D341Med (cell line): Measurements from ENCODE around the gene ZBED4.

Experiments used
- DNase-seq: peaks from one replicate; pipeline ENCODE4 v3.0.0; 2012; ENCODE audit warnings: low spot score

ZBED4 gene

DNA sequence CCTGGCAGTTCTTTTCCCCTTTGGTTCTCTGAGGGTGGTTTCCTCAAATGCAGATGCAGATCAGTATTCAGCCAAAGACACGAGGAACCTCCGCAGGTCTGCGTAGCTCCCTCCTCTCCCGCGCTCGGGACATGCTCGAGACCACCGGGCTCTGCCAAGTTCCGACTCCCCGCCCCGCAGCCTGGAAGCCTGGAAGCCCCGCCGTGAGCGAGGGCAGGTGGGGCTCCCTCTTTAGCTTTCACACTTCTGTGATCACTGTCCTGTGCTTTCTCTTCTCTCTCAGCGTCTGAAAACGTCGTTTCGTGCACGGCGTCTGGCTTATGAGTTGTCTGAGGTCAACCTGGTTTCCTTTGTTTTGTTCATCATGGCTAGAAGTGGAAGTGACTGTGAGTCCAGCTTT is 26.6 kb downstream of the ZBED4 start:
- DNase-seq: no peak

DNA sequence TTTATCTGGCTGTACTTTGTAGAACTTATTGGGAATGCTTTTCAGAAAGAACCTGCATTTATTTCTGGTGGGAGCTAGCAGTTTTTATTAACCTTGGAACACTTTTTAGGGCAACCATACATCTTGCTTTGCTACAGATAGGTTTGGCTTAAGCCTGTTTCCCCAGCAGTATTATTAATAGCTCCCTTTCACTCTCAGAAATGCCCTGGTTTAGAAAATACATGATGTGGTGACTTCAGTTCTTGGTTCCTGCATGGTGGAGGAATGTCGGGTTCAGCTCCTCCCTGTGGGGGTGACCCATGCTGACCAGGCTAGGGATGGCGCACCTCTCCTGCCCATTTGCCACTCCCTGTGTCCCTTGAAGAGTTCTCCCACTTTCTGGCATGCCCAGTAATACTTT is 28.2 kb downstream of the ZBED4 start:
- DNase-seq: no peak

DNA sequence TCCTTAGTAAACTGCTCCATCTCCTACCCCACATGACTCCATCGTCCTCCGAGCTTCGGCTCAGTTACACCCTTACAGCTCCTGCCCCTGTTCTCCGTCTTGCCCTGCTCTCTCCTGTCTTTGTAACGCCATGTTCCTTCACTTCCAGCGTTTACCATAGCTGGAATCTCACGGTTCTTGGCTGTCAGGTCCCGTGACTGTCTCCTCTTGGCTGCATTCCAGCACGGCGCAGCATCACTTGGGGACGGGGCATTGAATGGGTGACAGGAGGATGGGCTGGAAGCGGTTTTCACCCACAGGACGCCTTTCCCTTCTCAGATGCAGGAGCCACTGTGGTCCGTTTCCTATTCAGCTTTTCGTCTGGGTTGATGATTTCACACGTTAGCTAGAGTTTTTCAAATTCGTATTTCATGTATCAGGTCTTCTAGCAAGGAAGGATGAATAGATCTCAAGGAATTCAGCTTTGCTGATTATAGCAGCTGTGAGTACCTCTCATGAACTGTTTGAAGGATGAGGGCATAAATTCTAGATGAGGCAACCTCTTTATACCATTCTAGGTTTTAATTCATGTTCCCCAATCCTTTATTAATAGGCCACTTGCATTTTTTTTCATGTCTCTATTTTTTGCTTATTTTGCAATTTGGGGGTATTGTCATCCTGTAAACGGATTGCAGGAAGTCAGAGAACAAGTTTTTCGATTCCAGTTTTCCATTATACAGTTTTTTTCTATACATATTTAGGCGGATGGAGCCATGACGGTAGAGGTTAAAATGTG is 29.1 kb downstream of the ZBED4 start:
- DNase-seq: no peak

DNA sequence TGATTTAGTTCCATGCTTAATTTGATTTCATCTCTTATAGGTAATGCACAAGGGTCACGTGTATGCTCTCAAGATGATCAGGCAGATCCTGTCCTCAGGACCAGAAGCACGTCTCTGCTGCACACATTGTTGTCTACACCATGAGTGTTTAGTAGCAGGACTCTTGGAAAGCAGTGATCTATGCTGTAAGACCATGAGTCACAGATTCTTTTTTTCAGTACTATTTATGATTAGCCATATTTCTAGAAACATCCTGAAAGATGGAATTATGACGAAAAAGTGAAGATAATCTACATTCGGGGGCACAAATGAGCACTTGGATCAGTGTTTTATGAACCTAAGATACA is 29.6 kb downstream of the ZBED4 start:
- no peak for DNase-seq

DNA sequence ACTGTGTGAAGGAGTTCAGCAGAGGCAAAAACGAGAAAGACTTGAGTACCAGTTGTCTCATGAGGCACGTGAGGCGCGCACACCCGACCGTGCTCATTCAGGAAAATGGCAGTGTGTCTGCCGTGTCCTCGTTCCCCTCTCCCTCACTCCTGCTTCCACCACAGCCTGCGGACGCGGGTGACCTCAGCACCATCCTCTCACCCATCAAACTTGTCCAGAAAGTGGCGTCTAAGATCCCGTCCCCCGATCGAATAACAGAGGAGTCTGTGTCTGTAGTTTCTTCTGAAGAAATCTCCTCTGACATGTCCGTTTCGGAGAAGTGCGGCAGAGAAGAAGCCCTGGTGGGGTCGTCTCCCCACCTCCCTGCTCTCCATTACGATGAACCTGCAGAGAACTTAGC is 30.4 kb downstream of the ZBED4 start:
- DNase-seq: no peak

DNA sequence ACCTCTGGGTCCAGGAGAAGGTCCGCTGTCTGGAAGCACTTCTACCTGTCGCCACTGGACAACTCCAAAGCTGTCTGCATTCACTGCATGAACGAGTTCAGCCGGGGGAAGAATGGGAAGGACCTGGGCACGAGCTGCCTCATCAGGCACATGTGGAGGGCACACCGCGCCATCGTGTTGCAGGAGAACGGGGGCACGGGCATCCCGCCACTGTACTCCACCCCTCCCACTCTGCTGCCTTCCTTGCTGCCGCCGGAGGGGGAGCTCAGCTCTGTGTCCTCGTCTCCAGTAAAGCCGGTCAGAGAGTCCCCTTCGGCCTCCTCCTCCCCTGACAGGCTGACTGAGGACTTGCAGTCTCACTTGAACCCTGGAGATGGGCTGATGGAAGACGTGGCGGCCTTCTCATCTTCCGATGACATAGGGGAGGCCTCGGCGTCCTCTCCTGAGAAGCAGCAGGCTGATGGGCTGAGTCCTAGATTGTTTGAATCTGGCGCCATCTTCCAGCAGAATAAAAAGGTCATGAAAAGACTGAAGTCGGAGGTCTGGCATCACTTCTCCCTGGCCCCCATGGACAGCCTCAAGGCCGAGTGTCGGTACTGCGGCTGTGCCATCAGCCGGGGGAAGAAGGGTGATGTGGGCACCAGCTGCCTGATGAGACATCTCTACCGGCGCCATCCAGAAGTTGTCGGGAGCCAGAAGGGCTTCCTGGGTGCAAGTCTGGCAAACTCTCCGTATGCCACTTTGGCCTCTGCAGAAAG is 31.0 kb downstream of the ZBED4 start:
- no peak for DNase-seq

DNA sequence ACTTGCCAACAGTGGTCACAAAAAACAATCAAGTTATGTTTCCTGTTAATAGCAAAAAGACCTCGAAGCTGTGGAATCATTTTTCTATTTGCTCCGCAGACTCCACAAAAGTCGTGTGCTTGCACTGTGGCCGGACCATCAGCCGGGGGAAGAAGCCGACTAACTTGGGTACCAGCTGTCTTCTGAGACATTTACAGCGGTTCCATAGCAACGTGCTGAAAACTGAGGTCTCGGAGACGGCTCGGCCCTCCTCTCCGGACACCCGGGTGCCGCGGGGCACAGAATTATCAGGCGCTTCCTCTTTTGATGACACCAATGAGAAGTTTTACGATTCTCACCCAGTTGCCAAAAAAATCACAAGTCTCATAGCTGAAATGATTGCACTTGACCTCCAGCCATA is 31.6 kb downstream of the ZBED4 start:
- DNase-seq: no peak

DNA sequence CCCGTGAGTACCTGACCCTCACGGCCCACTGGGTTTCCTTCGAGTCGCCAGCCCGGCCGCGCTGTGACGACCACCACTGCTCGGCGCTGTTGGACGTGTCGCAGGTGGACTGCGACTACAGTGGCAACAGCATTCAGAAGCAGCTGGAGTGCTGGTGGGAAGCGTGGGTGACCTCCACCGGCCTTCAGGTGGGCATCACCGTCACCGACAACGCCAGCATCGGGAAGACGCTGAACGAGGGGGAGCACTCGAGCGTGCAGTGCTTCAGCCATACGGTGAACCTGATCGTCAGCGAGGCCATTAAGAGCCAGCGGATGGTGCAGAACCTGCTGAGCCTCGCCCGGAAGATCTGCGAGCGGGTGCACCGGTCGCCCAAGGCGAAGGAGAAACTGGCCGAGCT is 32.2 kb downstream of the ZBED4 start:
- DNase-seq: no peak

DNA sequence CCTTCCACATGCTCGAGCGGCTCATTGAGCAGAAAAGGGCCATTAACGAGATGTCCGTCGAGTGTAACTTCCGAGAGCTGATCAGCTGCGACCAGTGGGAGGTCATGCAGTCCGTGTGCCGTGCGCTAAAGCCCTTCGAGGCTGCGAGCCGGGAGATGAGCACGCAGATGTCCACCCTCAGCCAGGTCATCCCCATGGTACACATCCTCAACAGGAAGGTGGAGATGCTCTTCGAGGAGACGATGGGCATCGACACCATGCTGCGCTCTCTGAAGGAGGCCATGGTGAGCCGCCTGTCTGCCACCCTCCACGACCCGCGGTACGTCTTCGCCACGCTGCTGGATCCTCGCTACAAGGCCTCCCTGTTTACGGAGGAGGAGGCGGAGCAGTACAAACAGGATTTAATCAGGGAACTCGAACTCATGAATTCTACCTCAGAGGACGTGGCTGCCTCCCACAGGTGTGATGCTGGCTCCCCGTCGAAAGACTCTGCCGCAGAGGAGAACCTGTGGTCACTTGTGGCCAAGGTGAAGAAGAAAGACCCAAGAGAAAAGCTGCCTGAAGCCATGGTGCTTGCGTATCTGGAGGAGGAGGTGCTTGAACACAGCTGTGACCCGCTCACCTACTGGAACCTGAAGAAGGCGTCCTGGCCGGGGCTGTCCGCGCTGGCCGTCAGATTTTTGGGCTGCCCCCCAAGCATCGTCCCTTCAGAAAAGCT is 32.9 kb downstream of the ZBED4 start:
- DNase-seq: no peak

DNA sequence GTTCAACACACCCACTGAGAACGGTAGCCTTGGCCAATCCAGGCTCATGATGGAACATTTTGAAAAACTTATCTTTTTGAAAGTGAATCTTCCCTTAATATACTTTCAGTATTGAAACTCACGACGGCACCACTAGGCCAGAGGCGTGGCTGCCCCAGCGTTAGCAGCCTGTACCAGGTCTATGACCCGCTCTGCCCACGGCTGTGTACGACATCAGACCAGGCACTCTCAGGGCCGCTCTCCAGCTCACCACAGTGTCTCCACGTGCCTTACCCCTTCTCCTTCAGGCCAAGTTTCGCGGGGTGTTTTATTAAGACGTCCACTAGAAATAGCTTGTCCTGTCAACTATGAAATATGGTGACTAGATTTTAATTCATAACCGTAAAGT is 33.4 kb downstream of the ZBED4 start:
- DNase-seq: no peak

DNA sequence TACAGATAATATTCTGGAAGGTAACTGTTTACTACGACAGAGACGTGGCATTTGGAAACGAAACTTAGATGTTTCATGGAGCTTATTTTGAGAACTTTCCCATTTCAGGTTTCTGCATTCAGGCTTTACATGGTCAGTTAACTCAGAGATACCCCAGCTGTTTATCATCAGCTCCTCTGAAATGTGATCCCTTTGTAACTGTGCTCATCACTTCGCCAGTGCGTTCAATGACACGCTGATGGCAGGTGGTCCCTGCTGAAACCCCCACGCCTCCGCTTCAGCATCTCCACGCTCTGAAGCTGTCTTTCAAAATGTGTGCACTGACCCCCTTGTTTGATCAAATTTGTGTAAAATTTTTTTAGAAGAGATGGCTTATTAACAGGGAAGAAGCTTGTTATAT is 34.1 kb downstream of the ZBED4 start:
- DNase-seq: no peak

DNA sequence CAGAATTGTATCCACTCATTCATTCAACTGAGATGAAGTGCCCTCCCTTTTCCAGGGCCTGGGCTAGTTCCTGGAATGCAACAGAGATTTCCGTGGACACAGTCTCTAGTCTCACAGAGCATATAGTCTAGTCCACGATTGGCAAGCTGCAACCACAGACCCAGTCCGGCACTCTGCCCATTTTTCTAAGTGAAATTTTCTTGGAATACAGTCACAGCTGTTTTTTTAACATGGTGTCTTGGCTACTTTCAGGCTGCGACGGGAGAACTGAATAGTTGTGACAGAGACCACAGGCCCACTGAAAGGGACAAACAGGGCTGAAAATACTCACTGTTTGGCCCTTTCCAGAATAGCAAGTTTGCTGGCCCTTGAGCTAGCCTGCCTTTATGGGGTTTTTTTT is 35.4 kb downstream of the ZBED4 start:
- no peak for DNase-seq

DNA sequence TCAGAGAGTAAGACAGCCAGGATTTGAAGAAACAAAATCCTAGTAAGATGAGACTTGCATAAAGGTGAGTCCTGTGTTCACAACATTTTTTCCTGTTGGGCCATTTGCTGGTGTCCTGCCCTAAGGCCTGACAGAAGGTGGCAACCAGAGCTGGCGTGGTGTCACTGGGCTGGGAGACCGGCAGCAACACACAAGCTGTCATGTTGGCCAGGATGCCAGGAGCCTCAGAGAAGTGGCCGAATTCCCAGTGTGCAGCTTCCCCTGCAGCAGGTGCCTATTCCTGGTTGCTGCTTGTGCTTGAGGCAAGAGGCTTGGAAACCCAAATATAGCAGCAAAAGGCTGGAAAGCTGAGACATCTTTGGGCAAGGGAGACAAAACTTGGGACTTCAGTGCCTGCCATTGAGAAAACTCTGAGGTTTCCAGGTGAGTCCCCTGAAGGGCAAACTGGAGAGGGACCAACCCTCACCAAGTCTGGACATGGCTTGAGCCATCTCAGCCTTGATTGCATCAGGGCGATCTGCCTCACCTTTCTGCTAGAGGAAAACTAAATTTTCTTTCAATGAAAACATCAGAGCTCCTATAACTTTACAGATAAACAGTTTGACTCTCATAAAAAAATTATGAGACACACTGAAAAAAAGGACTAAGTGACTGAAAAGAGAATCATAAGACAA is 38.7 kb downstream of the ZBED4 start:
- no peak for DNase-seq

DNA sequence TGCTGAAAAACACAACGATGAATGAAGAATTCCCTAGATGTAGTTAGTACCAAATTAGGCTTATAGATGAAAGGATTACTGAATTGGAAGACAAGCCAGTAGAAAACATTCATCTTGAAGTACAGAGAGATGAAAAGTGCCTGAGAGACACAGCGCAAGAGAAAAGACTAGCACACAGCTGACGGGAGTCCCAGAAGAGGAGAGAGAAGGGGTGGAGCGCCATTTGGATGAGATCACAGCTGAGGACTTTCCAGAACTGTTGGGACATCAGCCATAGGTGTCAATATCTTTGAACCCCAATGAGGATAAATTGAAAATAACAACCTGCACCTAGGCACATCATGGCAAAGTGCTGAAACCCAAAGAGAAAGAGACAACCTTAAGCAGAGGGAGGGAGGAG is 39.4 kb downstream of the ZBED4 start:
- no peak for DNase-seq

DNA sequence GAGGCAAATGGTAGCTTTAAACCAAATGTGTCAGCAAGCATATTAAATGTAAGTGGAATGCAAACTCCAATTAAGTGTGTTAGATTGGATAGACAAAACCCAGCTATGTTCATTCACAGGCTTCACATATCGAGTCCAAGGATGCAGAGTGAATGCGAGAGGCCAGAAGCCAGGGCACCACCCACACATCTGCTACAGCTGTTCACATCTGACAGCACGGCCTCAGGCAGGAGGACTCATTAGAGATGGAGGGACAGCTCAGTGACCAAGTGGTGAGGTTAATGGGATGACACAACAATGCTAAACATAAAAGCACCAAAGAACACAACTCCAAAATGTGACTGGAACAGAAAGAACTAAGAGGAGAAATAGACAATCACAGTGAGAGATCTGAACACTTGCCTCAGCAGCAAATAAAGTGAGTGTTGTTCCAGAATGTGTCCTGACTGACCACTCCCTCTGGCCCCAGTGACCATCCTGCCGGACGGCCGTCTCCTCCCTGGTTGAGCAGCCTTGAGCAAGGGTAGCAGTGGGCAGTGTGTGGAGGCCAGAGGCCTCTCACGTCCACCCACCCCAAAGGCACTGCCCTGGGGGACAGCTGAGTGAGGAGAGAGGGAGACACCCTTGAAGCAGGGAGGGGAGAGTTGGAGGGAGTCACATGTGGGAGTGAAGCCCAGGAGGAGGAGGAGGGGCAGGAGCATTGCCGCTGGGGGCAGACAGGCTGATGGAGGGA is 40.8 kb downstream of the ZBED4 start:
- no peak for DNase-seq

DNA sequence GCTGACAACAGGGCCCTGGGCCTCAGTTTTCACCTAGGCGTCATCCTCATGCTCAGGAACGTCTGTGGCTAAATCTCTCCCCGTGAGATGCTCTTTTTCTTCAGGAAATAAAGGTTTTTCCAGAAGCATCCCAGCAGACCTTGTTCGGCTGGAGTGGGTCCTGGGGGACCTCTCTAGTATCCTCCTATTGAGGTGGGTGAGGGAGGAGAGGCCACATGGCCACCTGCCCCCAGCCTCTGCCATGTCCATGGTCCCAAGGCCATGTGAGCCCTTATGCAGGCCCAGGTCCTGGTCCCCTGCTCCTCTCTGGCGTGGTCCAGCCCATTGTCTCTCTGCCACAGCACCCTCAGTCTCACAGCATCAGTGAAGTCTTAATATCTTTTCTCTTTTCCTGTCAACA is 42.6 kb downstream of the ZBED4 start:
- no peak for DNase-seq

DNA sequence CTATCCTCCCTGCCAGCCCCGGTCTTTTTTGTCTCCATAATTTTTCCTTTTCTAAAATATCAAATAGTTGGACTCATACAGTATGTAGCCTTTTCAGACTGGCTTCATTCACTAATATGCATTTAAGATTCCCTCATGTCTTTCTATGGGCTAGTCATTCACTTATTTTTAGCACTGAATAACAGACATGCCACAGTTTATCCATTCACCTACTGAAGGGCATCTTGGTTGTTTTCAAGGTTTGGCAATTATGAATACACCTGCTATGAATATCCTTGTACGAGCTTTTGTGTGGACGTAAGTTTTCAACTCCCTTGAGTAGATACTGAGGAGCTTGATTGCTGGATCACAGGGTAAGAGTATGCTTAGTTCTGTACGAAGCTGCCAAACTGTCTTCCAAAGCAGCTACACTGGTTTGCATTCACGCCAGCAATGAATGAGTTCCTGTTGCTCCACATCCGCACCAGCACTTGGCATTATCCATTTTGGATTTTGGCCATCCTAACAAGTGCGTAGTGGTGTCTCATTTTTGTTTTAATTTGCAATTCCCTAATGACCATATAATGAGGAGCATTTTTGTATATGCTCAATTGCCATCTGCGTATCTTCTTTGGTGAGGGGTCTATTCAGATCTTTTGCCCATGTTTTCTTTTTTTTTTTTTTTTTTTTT is 43.5 kb downstream of the ZBED4 start:
- DNase-seq: no peak

DNA sequence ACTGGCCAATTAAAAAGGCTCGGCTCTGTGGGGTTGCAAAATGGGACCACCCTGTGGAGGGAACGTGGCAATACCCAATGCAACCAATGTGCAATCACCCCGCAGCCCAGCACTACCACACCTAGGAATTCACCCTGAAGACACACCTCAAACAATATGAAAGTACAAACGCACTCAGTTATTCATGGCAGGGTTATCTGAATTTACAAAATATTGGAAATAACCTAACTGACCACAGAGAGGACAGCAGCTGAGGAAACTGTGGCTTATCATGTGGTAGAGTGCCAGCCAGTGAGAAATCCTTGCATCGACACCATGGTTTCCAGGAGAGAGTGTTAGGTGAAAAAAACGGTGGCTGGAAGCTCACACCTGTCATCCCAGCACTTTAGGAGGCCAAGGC is 45.9 kb downstream of the ZBED4 start:
- no peak for DNase-seq

DNA sequence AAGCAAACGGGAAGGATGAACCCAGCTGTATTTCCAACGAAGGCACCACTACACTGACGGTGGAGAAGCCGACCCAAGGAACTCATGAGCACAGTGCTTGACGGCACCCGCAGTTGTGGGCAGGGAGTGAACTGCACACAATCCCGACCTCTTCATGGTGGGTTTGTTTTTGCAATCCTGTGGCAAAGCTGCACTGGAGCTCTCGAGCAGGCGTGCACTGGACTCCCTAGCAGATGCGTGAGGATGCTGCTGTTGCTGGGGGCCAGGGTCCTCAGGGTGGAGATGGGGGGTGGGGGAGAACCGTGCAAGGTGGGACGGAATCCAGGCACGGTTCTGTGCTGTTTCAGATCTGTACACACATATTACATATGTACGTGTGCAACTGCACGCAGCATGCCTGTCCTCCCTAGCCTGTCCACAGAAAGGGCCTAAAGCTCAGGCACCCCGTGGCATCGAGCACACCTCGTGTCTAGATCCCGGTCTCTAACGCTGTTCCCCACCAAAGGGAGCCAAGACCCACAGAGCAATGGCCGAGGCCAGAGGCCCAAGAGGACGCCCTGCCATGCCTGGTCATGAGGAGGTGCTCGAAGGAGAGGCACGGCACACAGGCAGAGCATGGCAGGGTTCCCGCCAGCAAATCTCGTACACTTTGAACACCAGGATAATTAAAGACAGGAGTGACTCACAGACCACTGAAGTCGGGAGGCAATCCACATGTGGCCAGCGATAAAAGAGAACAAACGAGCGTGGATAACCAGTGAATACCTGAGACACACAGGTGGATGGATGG is 47.0 kb downstream of the ZBED4 start:
- DNase-seq: no peak

DNA sequence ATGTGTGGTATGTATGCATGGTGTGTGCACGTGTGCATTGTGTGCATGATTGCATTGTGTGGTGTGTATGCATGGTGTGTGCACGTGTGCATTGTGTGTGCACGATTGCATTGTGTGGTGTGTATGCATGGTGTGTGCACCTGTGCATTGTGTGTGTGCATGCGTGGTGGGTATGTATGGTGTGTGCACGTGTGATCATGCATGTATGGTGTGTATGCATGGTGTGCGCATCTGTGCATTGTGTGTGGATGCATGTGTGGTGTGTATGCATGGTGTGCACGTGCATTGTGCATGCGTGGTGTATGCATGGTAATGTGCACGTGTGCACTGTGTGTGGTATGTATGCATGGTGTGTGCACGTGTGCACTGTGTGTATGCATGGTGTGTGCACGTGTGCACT is 47.8 kb downstream of the ZBED4 start:
- DNase-seq: no peak
